Activated gamma-delta T cell (primary cell): ENCODE results near the gene PAGE5.

Experiments used
- DNase-seq: peaks from one replicate; lab custom pipeline; 2025; lab: John Stamatoyannopoulos, UW
- total RNA-seq, 2 donors: gene quantifications; one replicate each; lab custom pipeline; 2026; lab: John Stamatoyannopoulos, UW

Gene PAGE5
- total RNA-seq = 0 reads per million in 2 donors

GRCh38 chrX:55220119-55220794 lies at the start of gene PAGE5:
TSS of gene PAGE5 (plus strand) at chrX:55220346. CDS start at chrX:55221383, 1,037 bp downstream.
- DNase-seq = no peak

GRCh38 chrX:55187281-55187680 lies 32.9 kb upstream of the PAGE5 start:
- DNase-seq = no peak

- no peak for DNase-seq
Observed at GRCh38 chrX:55196688-55197087, 23.5 kb upstream of the PAGE5 start.

- DNase-seq = no peak
Observed at GRCh38 chrX:55201930-55202579, 18.1 kb upstream of the PAGE5 start.

- DNase-seq = no peak
Observed at GRCh38 chrX:55206162-55206941, 13.8 kb upstream of the PAGE5 start.

GRCh38 chrX:55210931-55211677 lies 9.0 kb upstream of the PAGE5 start:
- no peak for DNase-seq

- DNase-seq = no peak
Observed at GRCh38 chrX:55213381-55213780, 6.8 kb upstream of the PAGE5 start.

- DNase-seq = no peak
Observed at GRCh38 chrX:55240788-55241340, 20.7 kb downstream of the PAGE5 start.

GRCh38 chrX:55253528-55253927 lies 33.4 kb downstream of the PAGE5 start:
- DNase-seq = no peak

GRCh38 chrX:55260806-55261205 lies 40.7 kb downstream of the PAGE5 start:
- no peak for DNase-seq

GRCh38 chrX:55264816-55265215 lies 44.7 kb downstream of the PAGE5 start, which contains the start of gene PAGE3:
TSS of gene PAGE3 (minus strand) at chrX:55264916. CDS start at chrX:55263903, 1,013 bp downstream.
- DNase-seq = no peak
